AG10803 (cell line): ENCODE results near the gene DMAC1.
A peak's percentile ranks its signal among the peaks of the same experiment; 100 is the strongest.

Source experiments
- DNase-seq: peaks from one replicate; pipeline ENCODE4 v3.0.0; 2010; ENCODE audit warnings: low read depth
- H3K4me3 ChIP-seq: 2 replicates; pipeline ENCODE4 v1.5.1; 2011; ENCODE audit warnings: mild to moderate bottlenecking, low read length, control low read depth
- CTCF ChIP-seq: conservative IDR thresholded peaks from 2 replicates; pipeline ENCODE4 v1.5.1; 2011; ENCODE audit warnings: mild to moderate bottlenecking, low read length, control low read depth, inconsistent platforms

The DMAC1 gene

DNA sequence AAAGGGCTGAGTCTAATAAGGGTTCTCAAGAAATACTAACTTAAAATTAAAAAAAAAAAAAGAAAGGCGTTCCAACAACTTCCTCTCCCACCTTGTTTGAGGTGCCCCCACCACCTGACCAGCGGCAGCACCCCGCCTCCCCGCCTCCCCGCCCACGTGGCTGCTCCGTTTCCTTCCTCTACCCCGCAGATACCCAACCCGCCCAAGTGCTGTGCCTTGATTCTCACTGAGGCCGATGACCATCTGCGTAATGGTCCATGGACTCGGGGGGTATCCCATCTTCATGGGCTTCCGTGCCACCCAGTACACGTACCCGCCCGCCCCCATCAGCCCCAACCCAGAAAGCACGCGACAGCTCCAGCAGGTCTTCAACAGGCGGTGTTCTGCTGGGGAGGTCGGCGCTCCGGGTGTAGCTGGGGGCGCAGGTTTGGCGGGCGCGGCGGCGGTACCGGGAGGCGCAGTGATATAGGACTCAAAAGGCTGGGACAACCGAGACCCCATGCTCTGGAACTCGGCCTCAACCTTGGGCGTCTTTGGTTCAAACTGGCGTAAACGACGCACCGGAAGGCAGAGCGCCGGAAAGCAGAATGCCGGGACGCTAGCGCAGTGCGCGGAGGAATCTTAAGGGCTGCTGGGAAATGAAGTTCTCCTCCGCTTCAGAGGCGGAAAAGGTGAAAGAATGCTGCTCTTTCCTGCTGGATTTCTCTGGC is at the start of gene DMAC1:
DMAC1 (minus strand) TSS at position 545 of the 710 bp plus-strand sequence; CDS start at position 501, 44 bp downstream.
- DNase-seq: peak; percentile 83
- TF ChIP-seq CTCF: no peak
- H3K4me3 ChIP-seq: peak within 1 kb of the TSS; percentile 85

DNA sequence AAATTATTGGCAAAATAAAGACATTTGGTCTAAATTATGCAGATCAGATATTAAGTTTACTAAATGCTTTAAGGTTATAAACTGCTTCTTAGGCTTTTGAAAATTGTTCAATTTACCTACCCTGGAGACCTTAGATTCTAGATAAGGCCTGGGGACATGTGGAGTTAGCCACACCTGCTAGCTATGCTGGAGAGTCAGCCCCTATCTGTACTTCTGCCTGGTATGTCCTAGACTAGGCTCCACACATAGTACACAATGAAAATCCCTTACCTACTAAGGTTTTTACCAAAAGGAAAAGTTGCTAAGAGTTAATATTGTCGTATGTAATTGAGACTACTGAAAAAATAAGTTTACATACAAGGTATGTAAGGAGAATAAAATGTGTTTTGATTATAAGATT is 49.8 kb upstream of the DMAC1 start:
- H3K4me3 ChIP-seq: no peak overlapping the region
- TF ChIP-seq CTCF: no peak
- DNase-seq: no peak

- no peak overlapping the region for H3K4me3 ChIP-seq
- TF ChIP-seq CTCF: no peak
- DNase-seq: no peak
These were observed 48.9 kb upstream of the DMAC1 start for GRCh38 chr9:7848498-7848897.

DNA sequence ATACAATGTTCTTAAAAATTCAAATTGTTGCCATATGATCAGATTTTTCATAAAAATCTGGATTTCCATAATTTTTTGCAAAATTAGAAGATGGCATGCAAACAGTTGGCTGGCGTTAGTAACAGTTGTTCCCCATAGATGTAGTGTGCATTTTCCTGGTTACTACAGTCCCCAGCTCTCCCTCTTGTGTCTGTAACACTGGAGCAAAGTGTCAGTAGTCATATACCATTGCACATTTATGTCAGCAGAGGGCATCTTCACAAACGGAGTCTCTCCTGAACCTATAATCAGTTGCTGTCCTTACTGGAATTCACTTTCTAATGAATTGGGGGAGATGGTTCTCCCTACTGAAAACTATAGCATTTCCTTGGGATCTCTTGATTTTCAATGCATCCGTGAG is 44.7 kb upstream of the DMAC1 start:
- no peak for DNase-seq

DNA sequence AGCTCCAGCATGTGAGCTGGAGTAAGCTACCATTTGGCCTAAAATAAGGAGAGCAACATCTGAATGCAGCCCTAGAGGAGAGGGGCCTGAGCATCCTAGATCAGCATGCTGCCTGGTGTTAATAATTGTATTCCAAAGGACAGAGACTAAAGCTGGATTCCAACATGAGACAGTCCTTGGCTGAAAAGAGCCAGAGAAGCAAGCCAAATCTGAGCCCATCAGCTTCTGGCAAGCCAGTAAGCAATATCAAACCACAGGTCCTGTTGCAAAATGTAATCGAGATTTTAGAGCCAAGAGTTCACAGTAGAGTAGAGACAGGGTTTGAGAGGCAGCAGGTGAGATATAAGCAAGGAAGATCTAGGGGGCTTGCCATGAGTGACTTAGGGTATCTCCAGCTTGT is 42.3 kb upstream of the DMAC1 start:
- TF ChIP-seq CTCF: no peak
- DNase-seq: no peak
- H3K4me3 ChIP-seq: no peak overlapping the region

More for the DNA sequence above, 44.7 kb upstream of the DMAC1 start:
- H3K4me3 ChIP-seq: no peak overlapping the region
- 0 out of 2 replicates have a peak, but pooled peaks have one; percentile 7 for TF ChIP-seq CTCF

GRCh38 chr9:7834531-7834930 is 35.0 kb upstream of the DMAC1 start:
- no peak for DNase-seq
- no peak overlapping the region for H3K4me3 ChIP-seq
- no peak for TF ChIP-seq CTCF

- DNase-seq: no peak
- H3K4me3 ChIP-seq: no peak overlapping the region
- TF ChIP-seq CTCF: no peak
These were observed 28.8 kb upstream of the DMAC1 start for GRCh38 chr9:7828334-7828733.
